Esophagus squamous epithelium (tissue), 5 donors: ENCODE data around the gene GPR151. TPM values are rescaled to one million over a fixed set of nuclear protein-coding genes. Genes with fewer than 3 reads are reported as not detected.

Experiments used
- DNase-seq: peaks from one replicate; lab custom pipeline; 2025; lab: John Stamatoyannopoulos, UW
- H3K27ac ChIP-seq, 4 donors: fragments of 200-600 bp; sonication (generic); one replicate each; pipeline ENCODE4 v1.5.1; 2016 to 2019; ENCODE audit warnings: mild to moderate bottlenecking in 1 of 4
- H3K27me3 ChIP-seq, 4 donors: fragments of 200-600 bp; sonication (generic); 1 replicate in 3 of 4; 2 replicates in 1 of 4; pipeline versions ENCODE4 v1.5.1 to v1.6.0; 2017 to 2021; ENCODE audit warnings: antibody characterized with exemption in 1 of 4
- H3K36me3 ChIP-seq, 3 donors: fragments of 200-600 bp; sonication (generic); one replicate each; pipeline ENCODE4 v1.5.1; 2016 to 2019
- H3K4me1 ChIP-seq, 3 donors: fragments of 200-600 bp; sonication (generic); one replicate each; pipeline ENCODE4 v1.5.1; 2017 to 2019
- H3K4me3 ChIP-seq, 4 donors: fragments of 200-600 bp; sonication (generic); 1 replicate in 3 of 4; 2 replicates in 1 of 4; pipeline ENCODE4 v1.5.1; 2016 to 2019; ENCODE audit warnings: mild to moderate bottlenecking in 2 of 4, moderate library complexity in 1 of 4
- H3K9me3 ChIP-seq, 3 donors: fragments of 200-600 bp; sonication (generic); one replicate each; pipeline ENCODE4 v1.5.1; 2016 to 2019
- POLR2A ChIP-seq, 4 donors: fragments of 450-650 bp; IDR thresholded peaks; one replicate each; pipeline ENCODE4 v1.6.1; 2017; ENCODE audit warnings: antibody characterized with exemption in 4 of 4, mild to moderate bottlenecking in 4 of 4, moderate library complexity in 3 of 4
- WGBS, 2 donors: methylation state at CpG; one replicate each; pipeline ENCODE4 v1.1.5; 2018; 5-methylcytosine and 5-hydroxymethylcytosine counted together
- intact Hi-C: fragments of 100-400 bp; cut with DNase I; formaldehyde crosslinking; loops from one replicate; pipeline ENCODE4 v1.15.0; 2022
- total RNA-seq, 4 donors: library from RNA; depleted of rRNA; stranded (reverse); fragments of >200 nt; gene quantifications; one replicate each; pipeline ENCODE4 v1.1.0, GENCODE V29; 2016
- TF ChIP-seq, protein P1 (sequence below), 6 experiments: fragments of 450-650 bp in 4 of 6; fragments of 200-600 bp in 2 of 6; sonication (generic) in 2 of 6; IDR thresholded peaks; one replicate each; pipeline ENCODE4 v1.5.1; 2016 to 2019; ENCODE audit warnings: antibody characterized with exemption in 6 of 6, mild to moderate bottlenecking in 4 of 6, moderate library complexity in 4 of 6
- donor health status: DM: yes; HTN: yes; CAD: no.

GPR151 gene
- total RNA-seq, 4 donors from 2014 or later, result not detected

DNA sequence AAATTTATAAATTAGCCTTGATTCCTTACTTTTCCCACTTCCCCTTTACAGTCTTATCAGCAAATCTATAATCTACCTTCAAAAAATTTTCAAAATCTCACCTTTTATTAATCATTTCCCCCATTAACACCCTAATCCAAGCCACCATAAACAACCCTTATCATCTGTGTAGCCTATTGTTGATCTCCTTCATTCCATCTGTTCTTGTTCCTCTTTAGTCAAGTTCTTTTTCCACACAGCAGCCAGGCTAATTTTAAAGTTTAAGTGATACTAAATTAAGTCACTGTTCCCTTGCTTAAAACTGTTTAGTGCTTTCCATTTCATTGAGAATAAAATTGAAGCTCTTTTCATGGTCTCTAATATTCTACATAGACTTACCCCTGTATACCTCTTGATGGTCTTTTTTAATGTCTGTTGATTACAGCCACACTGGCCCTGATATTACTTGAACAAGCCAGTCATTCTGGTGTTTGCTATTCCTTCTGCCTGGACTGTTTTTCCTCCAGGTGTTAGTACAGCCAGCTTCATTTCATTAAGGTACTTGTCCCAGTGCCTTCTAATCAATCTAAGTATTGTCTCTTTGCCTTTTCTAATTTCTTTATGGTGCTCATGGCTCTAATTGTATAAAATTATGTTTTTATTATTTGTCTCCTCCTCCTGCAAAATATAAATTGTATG, 31.1 kb downstream of the GPR151 start:
- H3K36me3 ChIP-seq, result peaks cover 0 to 98% (median 16%) of the 10 kb centered on the region in 3 donors
- H3K27me3 ChIP-seq, result no peaks in the 10 kb centered on the region
- no peaks in the 10 kb centered on the region for H3K9me3 ChIP-seq
- H3K27ac ChIP-seq, result no peak overlapping the region
- no peaks in the 10 kb centered on the region for H3K4me1 ChIP-seq
- DNase-seq, result no peak
- H3K4me3 ChIP-seq, result no peak overlapping the region
- intact Hi-C loops, result no loop called here
- TF ChIP-seq, protein P1, sequence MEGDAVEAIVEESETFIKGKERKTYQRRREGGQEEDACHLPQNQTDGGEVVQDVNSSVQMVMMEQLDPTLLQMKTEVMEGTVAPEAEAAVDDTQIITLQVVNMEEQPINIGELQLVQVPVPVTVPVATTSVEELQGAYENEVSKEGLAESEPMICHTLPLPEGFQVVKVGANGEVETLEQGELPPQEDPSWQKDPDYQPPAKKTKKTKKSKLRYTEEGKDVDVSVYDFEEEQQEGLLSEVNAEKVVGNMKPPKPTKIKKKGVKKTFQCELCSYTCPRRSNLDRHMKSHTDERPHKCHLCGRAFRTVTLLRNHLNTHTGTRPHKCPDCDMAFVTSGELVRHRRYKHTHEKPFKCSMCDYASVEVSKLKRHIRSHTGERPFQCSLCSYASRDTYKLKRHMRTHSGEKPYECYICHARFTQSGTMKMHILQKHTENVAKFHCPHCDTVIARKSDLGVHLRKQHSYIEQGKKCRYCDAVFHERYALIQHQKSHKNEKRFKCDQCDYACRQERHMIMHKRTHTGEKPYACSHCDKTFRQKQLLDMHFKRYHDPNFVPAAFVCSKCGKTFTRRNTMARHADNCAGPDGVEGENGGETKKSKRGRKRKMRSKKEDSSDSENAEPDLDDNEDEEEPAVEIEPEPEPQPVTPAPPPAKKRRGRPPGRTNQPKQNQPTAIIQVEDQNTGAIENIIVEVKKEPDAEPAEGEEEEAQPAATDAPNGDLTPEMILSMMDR (IDR thresholded peaks at IDR 0.05), result no peak
- no peak for TF ChIP-seq POLR2A (IDR thresholded peaks at IDR 0.05)

DNA sequence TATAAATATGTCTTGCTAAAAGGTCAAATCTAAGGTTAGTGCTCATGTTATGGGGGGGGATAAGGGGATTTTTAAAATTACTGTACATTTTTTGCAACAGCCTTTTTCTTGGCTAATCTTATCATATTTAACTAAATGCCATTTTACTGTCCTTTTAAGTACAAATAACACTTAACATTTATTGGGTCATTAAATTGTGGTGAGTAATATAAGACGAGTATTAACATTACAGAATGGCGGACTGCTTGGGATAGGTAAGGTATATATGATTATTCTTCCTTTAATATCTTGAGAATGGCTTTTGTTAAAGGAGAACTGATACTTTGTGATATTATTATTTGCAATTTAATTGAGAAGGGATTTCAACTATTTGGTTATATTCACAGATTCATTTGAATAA, 33.2 kb downstream of the GPR151 start:
- no peak for TF ChIP-seq POLR2A (IDR thresholded peaks at IDR 0.05)
- TF ChIP-seq, protein P1 (IDR thresholded peaks at IDR 0.05), result no peak
- DNase-seq, result no peak
- H3K27ac ChIP-seq, result no peak overlapping the region
- no peaks in the 10 kb centered on the region for H3K27me3 ChIP-seq
- H3K4me3 ChIP-seq, result no peak overlapping the region
- no peaks in the 10 kb centered on the region for H3K4me1 ChIP-seq
- peaks cover 0 to 98% (median 16%) of the 10 kb centered on the region in 3 donors for H3K36me3 ChIP-seq
- H3K9me3 ChIP-seq, result no peaks in the 10 kb centered on the region
- intact Hi-C loops, result no loop called here
- WGBS, 2 donors, result 92 to 94% methylated on average over 2 of the region's 2 CpGs

DNA sequence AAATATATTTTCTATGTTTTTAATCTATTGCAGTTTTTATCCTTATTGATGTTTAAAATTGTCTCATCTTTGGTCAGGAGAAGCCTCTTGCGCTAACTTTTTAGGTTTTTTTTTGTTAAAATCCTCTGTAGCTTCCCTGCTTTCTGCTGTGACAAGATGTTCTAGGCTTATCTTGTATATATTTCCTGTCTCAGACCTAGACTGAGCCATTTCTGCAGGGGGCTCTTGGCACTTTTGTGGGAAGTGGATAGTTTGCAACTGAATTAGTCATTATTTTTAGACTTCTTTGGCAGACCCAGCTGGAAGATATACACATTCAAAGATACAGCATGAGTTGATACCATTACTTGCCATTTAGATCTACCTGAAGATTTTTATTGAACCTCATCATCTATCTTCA, 40.1 kb downstream of the GPR151 start:
- H3K36me3 ChIP-seq, result peaks cover 0 to 98% (median 24%) of the 10 kb centered on the region in 3 donors
- intact Hi-C loops, result no loop called here
- DNase-seq, result no peak
- no peak overlapping the region for H3K4me3 ChIP-seq
- TF ChIP-seq, protein P1 (IDR thresholded peaks at IDR 0.05), result no peak
- no peak for TF ChIP-seq POLR2A (IDR thresholded peaks at IDR 0.05)
- H3K9me3 ChIP-seq, result no peaks in the 10 kb centered on the region
- no peaks in the 10 kb centered on the region for H3K4me1 ChIP-seq
- no peaks in the 10 kb centered on the region for H3K27me3 ChIP-seq
- H3K27ac ChIP-seq, result no peak overlapping the region
- WGBS, 2 donors, result 92 to 100% methylated on average over 1 of the region's 1 CpG

DNA sequence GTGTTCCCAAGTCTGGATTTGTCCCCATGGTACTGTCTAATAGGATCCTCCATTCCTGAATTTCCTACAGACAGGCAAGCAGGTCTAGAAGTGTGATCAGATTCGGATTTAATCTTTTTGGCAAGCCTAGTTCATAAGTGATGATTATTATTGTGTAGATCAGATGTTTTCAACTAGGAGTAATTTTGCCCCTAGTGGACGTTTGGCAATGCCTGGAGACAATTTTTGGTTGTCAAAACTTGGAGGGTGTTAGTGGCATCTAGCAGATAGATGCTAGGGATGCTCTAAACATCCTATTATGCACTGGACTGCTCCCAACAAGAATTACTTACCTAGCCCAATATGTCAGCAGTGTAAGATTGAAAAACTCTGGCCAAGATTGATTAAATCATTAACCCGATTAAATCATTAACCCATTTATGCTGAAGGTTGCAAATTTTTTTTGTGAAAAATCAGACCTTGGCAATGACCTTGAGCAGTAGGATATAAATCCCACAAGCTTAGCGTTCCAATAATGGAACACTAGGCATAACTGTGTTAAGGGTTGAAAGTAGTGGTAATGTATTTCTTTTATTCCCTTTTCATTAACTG, 40.7 kb downstream of the GPR151 start:
- Histone ChIP-seq H3K4me1 (no peaks in the 10 kb centered on the region), H3K4me3 (no peak overlapping the region), H3K36me3 (peaks cover 0 to 98% (median 26%) of the 10 kb centered on the region in 3 donors), H3K9me3 (no peaks in the 10 kb centered on the region), H3K27me3 (no peaks in the 10 kb centered on the region), H3K27ac (no peak overlapping the region)
- 73 to 81% methylated on average over 4 of the region's 4 CpGs for WGBS, 2 donors
- TF ChIP-seq, protein P1 (IDR thresholded peaks at IDR 0.05), result no peak
- TF ChIP-seq POLR2A (IDR thresholded peaks at IDR 0.05), result no peak
- no peak for DNase-seq
- intact Hi-C loops, result no loop called here

DNA sequence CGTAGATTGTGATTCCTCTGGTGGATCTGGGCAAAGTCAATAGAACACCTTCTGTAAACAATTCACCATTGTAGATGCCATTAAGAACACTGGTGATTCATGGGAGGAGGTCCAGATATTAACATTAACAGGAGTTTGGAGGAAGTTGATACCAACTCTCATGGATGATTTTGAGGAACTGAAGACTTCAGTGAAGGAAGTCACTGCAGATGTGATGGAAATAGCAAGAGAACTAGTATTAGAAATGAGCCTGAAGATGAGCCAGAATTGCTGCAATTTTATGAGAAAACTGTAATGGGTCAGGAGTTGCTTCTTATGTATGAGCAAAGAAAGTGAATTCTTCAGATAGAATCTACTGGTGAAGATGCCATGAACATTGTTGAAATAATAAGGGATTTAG, 41.9 kb downstream of the GPR151 start:
- no peaks in the 10 kb centered on the region for H3K27me3 ChIP-seq
- DNase-seq, result no peak
- WGBS, 2 donors, result 73 to 100% methylated on average over 1 of the region's 1 CpG
- no peaks in the 10 kb centered on the region for H3K9me3 ChIP-seq
- no peak overlapping the region for H3K27ac ChIP-seq
- H3K36me3 ChIP-seq, result peaks cover 0 to 100% (median 28%) of the 10 kb centered on the region in 3 donors
- TF ChIP-seq, protein P1 (IDR thresholded peaks at IDR 0.05), result no peak
- TF ChIP-seq POLR2A (IDR thresholded peaks at IDR 0.05), result no peak
- H3K4me1 ChIP-seq, result no peaks in the 10 kb centered on the region
- intact Hi-C loops, result no loop called here
- H3K4me3 ChIP-seq, result no peak overlapping the region
